Epidermal melanocyte (primary cell): Measurements from ENCODE around the gene NPC1.
A peak's percentile ranks its signal among the peaks of the same experiment; 100 is the strongest.

Source experiments
- DNase-seq: peaks from one replicate; pipeline ENCODE4 v3.0.0; 2011; ENCODE audit warnings: low spot score; ENCODE audit not compliant: insufficient read length

The NPC1 gene

DNA sequence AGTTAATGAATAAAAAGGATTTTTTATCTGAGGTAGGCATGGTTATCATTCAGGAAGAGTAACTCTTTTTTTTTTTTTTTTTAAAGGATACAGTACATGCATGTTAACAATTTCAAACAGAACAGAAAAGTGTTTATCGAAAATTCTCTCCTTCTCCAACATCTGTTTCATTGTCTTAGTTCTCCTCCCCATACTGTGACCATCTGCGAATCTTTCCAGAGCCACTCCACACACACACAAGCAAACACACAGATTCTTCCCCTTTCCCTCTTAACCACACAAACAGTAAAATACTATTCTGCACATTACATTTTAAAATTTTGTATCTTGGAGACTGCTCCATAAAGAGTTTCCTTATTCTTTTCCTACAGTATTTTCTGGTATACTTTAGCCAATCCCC, 38.0 kb downstream of the NPC1 start:
- no peak for DNase-seq

GRCh38 chr18:23547846-23548245, 38.5 kb downstream of the NPC1 start:
- no peak for DNase-seq

GRCh38 chr18:23547306-23547705, 39.0 kb downstream of the NPC1 start:
- no peak for DNase-seq

DNA sequence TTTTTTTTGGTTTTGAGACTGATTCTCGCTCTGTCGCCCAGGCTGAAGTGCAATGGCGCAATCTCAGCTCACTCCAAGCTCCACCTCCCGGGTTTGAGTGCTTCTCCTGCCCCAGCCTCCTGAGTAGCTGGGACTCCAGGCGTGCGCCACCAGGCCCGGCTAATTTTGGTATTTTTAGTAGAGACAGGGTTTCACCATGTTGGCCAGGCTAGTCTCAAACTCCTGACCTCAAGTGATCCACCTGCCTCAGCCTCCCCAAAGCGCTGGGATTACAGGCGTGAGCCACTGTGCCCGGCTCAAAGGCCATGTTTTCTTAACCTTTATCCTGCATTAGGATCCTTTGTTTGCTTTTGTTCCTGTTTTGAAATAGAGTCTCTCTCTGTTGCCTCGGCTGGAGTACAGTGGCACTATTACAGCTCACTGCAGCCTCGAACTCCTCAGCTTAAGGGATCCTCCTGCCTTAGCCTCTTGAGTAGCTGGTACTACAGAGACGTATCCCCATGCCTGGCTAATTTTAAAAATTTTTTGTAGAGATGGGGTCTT, 41.0 kb downstream of the NPC1 start:
- no peak for DNase-seq

GRCh38 chr18:23542461-23542860, 43.8 kb downstream of the NPC1 start:
- no peak for DNase-seq

- no peak for DNase-seq
Observed at GRCh38 chr18:23541349-23542093, 44.8 kb downstream of the NPC1 start.

DNA sequence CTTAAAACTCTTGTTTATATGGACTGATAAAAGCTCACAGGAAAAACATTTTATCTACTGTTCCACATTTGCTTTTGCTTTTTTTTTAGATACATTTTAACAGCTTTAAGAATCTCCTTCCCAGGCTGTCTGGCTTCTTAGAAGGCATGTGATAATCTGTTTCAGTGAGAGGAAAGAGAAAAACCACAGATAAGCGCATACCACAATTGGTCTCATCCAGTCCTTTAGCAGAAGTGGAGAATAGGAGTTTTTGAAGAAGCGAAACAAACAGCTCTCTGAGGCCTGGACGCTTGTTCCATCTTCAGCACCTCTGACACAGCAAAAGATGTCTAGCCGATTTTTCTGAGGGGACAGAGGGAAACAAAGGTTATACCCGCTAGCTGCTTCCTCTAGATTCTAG, 45.4 kb downstream of the NPC1 start:
- DNase-seq = peak; percentile 61

GRCh38 chr18:23539911-23540525, 46.3 kb downstream of the NPC1 start:
- no peak for DNase-seq

DNA sequence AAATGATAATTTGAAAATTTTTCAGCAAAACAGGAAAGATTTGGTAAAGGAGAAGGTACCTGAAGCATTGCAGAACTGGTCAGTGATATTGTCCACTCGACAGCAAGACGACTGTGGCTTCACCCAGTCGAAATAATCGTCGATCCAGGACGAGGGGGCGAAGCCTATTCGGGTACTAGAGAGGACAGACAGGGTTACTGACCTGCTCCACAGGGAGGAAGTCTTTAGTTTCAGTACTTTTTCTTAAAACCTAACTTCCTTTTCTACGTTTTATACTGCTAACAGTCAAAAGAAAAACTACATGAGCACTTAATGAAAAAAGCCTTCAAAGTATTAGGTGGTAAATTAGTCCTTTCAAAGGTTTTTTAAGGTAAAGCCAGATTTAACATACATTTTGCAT, 47.0 kb downstream of the NPC1 start:
- no peak for DNase-seq

- DNase-seq = no peak
Observed at GRCh38 chr18:23538870-23539269, 47.4 kb downstream of the NPC1 start.

DNA sequence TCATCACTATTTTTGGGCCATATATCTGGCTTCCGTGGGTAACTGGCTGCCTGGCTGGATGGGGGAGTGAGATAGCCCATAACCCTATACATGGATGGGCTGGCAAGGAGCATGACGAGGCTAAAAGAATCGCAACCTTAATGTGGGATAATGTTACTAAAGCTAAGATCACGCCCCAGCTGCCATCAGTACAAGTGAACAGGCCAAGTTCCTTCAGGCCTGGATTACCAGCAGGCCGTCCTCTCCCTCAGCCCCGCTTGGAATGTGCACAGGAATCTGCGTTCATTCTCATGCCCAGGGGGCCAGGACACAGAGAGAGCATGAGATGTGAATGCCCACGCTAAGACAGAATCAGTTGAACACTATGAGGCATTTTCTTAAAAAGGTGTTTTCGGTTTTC, 48.3 kb downstream of the NPC1 start:
- no peak for DNase-seq

GRCh38 chr18:23537274-23537673, 49.0 kb downstream of the NPC1 start:
- DNase-seq = no peak

DNA sequence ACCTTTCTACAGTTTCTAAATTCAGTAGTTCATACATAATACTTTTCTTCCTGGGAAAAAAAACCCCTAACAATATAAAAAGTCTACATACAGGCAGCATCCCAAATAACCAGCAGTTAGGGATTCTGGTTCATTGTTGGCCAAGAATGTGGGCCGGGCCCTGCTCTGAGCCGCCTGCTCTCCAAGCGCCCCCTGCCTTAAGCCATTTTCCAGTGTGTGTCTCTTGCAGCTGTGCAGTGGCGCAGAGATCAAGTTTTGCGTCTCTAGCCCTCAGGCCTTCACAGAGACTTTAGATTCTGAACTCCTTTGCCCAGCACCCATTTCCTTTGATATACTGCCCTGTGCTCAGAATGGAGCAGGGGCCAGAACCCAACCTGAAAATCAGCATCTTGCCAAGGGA, 50.1 kb downstream of the NPC1 start:
- no peak for DNase-seq

DNA sequence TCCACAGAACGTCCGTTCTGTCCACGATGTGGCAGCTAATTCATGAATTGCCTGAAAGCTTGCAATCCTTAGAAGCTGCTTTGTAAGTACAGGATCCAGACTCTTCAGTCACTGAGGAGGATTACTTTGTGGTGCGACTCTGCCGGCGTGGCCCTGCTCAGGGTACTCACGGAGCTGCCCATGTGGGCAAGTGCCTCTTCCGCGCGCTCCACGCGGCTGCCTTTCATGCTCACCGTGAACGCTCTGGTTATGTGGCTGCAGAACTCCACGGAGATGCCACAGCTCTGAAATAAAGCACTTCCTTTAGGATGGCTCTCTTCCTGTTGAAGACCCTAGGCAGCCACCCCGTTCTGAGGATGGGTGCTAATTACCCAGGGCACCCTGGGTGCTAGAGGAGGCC, 52.0 kb downstream of the NPC1 start:
- no peak for DNase-seq

- no peak for DNase-seq
Observed at GRCh38 chr18:23532848-23533247, 53.5 kb downstream of the NPC1 start.

DNA sequence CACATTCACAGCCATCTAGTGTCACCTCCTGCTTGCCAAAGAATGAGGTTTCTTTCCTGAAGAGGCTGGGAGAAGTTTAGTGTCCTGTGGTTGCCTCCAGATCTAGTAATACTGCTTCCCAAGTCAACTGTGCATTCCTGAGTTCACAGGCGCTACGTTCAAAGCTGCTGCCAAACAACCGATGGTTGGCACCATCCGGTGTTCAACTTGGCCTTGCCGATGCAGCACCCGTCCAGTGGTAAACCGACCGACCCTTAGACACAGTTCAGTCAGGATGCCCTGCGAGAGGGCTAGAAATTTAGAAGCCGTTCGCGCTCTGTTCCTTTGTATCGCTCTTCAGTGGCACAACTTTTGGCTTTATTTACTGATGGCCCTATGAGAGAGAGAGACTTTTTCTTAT, 54.4 kb downstream of the NPC1 start:
- DNase-seq = no peak

DNA sequence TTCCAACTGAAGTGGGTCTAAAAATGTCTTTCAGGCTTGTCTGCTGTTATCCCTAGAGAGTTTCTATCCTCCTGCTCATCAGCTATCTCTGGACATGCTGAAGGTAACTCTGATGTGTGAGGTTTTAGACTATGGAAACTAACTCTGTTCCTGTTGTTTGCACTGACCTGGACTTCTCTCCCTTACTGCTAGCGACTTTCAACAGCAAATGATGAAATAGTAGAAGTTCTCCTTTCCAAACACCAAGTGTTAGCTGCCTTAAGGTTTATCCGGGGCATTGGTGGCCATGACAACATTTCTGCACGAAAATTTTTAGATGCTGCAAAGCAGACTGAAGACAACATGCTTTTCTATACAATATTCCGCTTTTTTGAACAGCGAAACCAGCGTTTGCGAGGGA, 56.1 kb downstream of the NPC1 start:
- DNase-seq = no peak

GRCh38 chr18:23529604-23530003, 56.7 kb downstream of the NPC1 start:
- DNase-seq = no peak

- DNase-seq = no peak
Observed at GRCh38 chr18:23528580-23529472, 57.5 kb downstream of the NPC1 start.

DNA sequence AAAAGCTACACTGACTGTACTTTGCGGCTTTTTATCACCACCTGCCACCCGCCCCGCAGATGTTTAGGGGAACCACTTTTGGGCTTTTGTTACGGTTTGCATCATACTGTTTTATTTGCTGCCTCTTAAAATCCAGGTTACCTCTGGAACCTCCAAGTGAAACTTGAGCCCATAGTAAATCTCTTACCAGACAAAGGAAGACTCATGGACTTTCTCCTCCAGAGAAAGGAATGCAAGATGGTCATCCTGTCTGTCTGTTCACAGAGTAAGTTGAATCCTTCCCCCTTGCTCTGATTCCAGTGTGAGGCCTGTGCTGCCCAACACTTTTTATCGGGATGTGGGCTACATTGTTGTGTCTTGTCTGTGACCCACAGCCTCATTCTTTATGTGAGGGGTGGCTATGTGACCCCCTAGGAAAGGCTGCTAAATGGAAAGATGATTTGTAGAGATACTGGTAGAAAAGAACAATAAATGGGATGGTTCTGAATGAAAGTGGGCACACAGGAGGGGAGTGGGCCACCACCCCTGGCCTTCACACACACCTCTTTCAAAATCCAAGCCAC, 59.7 kb downstream of the NPC1 start:
- no peak for DNase-seq

GRCh38 chr18:23524213-23524707, 62.0 kb downstream of the NPC1 start:
- no peak for DNase-seq
